ENCODE measurements around the gene TMEM38A. TPM values are rescaled to one million over a fixed set of nuclear protein-coding genes. Genes with fewer than 3 reads are reported as not detected.
A peak's percentile ranks its signal among the peaks of the same experiment; 100 is the strongest.
"Not testable (repeated sequence)": the region's sequence is repeated elsewhere in the genome, so short reads cannot be mapped to it uniquely, and the experiment has no call there.

TMEM38A gene
- polyA plus RNA-seq, 4 donors, result 3.7 to 9.3 (median 8.2) TPM

GRCh38 chr19:16631465-16631864, 29.5 kb upstream of the TMEM38A start:
- no peak for DNase-seq (ENCODE audit: low read depth in 4 of 4, low spot score in 3 of 4)

DNA sequence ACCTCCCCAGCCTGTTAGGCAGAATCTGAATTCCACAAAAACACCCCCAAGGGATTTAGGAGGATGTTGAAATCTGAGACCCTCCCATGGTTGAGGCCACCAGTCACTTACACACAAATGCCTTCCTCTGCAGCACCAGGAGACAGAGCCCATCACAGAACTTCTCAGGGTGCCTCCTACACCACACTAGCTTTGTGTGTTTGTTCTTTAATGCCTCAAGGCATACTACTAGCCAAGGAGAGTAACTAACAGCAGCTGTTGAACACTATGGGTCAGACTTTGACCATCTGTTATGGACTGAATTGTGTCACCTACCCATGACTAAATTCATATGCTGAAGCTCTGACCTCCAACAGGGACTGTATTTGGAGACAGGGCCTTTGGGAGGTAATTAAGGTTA, 23.4 kb upstream of the TMEM38A start:
- DNase-seq (ENCODE audit: low read depth in 4 of 4, low spot score in 3 of 4), result no peak

- DNase-seq (ENCODE audit: low read depth in 4 of 4, low spot score in 3 of 4), result no peak
Observed at GRCh38 chr19:16638666-16639065, 22.3 kb upstream of the TMEM38A start.

- DNase-seq (ENCODE audit: low read depth in 4 of 4, low spot score in 3 of 4), result no peak
Observed at GRCh38 chr19:16640951-16641350, 20.0 kb upstream of the TMEM38A start.

- no peak for DNase-seq (ENCODE audit: low read depth in 4 of 4, low spot score in 3 of 4)
Observed at GRCh38 chr19:16641695-16642094, 19.2 kb upstream of the TMEM38A start.

GRCh38 chr19:16645140-16645539, 15.8 kb upstream of the TMEM38A start:
- DNase-seq (ENCODE audit: low read depth in 4 of 4, low spot score in 3 of 4), result no peak

DNA sequence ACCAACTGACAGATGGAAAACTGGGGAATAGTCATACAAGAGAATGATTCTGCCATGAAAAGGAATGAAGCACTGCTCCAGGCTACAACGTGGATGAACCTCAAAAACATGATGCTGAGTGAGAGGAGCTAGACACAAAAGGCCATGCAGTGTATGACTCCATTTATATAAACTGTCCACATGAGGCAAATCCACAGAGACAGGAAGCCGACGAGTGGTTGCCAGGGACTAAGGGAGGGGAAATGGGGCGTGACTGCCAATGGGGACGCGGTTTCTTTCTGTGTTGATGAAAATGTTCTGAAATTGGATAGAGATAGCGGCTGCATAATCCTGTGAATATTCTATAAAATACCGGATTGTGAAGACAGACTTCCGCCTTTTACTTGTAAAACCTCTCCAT, 11.2 kb upstream of the TMEM38A start:
- no peak for DNase-seq (ENCODE audit: low read depth in 4 of 4, low spot score in 3 of 4)

DNA sequence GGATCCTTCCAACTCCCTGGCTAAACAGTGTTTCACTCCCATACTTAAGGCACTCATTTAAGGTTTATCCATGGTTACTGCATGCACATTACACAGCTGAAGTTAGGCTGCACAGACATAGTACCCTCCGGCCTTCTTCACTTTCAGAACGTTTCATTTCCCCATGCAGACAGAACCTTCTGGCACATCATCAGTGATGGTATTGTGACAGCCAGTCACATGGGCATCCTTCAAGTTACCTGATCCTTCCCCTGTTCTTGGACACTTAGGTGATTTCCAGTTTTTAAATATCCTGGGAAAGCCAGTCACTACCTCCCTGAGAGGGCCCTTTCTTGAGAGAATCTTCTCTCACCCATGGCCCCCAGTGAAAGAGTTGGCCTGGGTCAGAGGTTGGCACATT, 10.1 kb upstream of the TMEM38A start:
- DNase-seq (ENCODE audit: low read depth in 4 of 4, low spot score in 3 of 4), result no peak

DNA sequence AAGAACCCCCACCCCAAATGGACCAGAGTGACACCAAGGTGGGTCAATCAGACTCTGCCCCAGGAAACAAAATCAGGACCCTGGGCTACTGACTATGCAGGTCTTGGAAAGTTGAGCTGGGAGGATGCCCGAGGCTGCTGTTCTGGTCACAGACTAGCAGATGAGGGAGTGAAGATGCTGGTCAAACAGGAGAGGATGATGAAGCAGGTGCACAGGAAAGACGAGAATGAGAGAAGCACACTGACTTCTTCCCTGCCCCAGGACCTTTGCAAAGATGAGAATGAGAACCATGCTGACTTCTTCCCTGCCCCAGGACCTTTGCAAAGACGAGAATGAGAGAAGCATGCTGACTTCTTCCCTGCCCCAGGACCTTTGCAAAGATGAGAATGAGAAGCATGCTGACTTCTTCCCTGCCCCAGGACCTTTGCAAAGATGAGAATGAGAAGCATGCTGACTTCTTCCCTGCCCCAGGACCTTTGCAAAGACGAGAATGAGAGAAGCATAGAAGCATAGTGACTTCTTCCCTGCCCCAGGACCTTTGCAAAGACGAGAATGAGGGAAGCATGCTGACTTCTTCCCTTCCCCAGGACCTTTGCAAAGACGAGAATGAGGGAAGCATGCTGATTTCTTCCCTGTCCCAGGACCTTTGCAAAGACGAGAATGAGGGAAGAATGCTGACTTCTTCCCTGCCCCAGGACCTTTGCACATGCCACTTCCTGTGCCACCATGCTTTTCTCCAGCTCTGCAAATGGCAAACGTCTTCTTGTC, 9.3 kb upstream of the TMEM38A start:
- not testable (repeated sequence) for DNase-seq (ENCODE audit: low read depth in 4 of 4, low spot score in 3 of 4)

DNA sequence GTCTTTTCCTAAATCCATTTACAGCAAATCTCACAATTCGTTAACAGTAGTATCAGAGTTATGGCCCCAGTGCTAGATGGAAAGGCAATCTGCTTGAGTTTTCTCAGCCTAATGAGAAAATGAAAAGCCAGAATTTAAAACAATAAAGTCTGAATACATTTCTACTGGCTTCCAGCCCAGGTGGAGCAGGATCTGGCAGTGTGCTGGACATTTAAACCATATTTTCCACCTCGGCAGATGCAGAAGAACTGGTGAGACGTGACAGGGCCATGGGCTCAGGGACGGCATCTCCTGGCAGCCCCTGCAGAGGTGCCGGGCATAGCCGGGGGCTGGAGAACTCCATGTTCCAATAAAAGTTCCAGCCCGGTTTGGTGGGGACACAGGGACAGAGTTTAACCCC, 8.1 kb upstream of the TMEM38A start:
- DNase-seq (ENCODE audit: low read depth in 4 of 4, low spot score in 3 of 4), result no peak

DNA sequence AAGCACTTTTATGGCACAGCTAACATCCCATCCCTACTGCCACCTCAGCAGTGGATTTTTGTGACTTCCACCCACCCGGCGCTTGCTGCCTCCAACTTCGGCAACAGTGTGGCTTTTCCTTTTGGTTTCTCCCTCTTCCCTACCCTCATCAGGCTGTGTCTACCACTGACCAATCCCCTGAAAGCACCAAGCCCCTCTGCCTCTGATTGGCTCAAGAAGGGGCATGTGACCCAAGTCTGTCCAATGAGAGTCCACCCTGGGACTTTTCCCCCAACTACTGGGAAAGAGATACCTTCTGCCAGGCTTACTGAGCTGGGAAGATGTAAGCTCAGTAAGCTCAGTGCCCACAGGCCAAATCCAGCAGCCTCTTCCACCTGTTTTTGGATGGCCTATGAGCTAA, 6.8 kb upstream of the TMEM38A start:
- DNase-seq (ENCODE audit: low read depth in 4 of 4, low spot score in 3 of 4), result no peak

DNA sequence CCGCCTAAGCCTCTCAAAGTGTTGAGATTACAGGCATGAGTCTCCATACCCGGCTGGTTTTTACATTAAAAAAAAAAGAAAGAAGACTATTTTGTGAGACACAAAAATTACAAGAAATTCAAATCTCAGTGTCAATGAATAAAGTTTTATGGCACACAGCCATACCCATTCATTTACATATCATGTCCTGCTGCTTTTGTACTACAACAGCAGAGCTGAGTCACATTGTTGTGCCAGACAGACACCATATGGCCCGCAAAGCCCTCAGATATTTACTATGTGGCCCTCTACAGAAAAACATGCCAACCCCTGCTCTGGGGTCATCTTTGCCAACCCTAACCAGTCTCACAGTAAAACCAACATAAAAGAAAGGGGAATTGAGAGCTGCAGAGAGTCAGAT, 6.3 kb upstream of the TMEM38A start:
- no peak for DNase-seq (ENCODE audit: low read depth in 4 of 4, low spot score in 3 of 4)

GRCh38 chr19:16655727-16656126, 5.2 kb upstream of the TMEM38A start:
- no peak for DNase-seq (ENCODE audit: low read depth in 4 of 4, low spot score in 3 of 4)

DNA sequence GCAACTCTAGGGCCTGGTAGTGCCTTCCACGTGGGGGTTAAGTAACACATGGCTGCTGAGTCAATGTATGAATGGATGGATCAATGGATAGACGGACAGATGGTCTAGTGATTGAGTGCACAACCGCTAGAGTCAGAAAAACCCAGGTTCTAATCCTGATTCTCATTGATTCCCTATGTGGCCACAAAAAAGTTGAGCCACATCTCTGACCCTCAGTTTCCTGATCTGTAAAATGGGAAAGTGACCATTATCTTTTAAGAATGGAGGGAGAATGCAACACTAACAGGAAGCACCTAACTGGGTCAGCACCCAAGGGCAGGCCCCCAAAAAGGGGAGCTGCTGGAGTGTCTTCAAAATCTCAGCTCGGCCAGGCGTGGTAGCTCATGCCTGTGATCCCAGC, 3.6 kb upstream of the TMEM38A start:
- no peak for DNase-seq (ENCODE audit: low read depth in 4 of 4, low spot score in 3 of 4)

GRCh38 chr19:16659464-16659831, 1.5 kb upstream of the TMEM38A start:
- DNase-seq (ENCODE audit: low read depth in 4 of 4, low spot score in 3 of 4), result no peak

DNA sequence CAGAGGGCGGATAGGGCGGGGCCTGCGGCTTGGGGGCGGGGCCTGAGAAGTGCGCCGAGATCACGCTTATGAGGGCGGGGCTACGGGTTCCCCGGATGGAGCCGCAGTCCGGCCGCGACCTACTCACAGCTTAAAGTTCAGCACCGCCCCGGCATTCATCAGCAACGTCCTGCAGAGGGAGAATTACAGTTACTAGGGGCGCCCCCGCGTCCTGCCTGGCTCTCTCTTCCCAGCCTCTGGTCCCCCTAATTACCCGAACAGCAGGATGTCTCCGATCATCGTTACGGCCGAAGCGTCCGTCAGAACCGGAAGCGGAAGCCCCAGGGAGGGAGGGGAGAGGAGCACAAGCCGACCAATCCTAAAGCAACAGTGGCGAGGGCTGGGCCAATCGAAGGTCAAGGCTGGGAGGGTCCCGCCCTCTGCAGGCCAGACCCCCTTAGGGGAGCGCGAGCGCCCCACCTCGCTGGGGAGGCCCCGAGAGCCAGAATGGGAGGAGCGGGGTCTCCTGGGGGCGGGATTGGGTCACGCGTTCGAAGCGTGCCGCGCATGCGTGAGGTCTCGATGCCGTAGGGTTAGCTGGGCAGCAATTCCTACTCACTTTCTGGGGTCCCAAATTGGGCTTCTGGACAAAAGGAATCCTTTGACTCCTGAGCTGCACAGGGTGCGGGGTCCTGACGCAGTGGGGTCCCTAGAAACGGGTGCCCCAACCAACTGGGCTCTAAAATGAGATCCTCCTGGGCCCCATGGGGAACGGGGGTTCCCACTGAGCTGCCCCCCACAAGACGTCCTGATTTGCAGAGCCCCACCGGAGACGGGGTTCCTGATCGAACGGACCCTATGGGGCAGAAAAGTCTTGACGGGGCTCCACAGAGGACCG, 869 bp upstream of the TMEM38A start, which contains the start of gene SMIM7:
SMIM7 (minus strand) TSS at position 313 of the 877 bp plus-strand sequence; CDS start at position 279, 34 bp downstream.
- DNase-seq (ENCODE audit: low read depth in 4 of 4, low spot score in 3 of 4), result peak; percentile 96 to 99 (median 98)

- no peak for DNase-seq (ENCODE audit: low read depth in 4 of 4, low spot score in 3 of 4)
Observed at GRCh38 chr19:16661480-16662034, 618 bp downstream of the TMEM38A start.

- no peak for DNase-seq (ENCODE audit: low read depth in 4 of 4, low spot score in 3 of 4)
Observed at GRCh38 chr19:16668176-16668575, 7.2 kb downstream of the TMEM38A start.

DNA sequence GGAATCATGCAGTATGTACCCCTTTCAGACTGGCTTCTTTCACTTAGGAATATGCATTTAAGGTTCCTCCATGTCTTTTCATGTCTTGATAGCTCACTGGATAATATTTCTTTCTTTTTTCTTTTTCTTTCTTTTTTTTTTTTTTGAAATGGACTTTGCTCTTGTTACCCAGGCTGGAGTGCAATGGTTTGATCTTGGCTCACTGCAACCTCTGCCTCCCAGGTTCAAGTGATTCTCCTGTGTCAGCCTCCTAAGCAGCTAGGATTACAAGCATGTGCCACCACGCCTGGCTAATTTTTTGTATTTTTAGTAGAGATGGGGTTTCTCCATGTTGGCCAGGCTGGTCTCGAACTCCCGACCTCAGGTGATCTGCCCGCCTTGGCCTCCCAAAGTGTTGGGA, 7.8 kb downstream of the TMEM38A start:
- DNase-seq (ENCODE audit: low read depth in 4 of 4, low spot score in 3 of 4), result not testable (repeated sequence)

DNA sequence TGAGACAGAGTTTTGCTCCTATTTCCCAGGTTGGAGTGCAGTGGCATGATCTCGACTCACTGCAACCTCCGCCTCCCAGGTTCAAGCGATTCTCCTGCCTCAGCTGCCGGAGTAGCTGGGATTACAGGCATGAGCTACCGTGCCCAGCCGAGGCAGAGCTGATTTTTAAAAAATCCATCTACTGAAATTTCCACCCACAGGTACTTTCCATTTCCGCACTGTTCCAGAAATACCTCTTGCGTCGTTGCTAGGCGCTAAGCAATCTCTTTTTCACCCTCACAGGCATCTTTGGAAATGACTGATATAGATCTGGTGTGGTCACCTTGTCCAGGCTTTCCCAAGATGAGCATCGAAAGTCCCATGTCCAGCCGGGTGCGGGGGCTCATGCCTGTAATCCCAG, 9.4 kb downstream of the TMEM38A start:
- DNase-seq (ENCODE audit: low read depth in 4 of 4, low spot score in 3 of 4), result no peak

GRCh38 chr19:16671652-16672274, 10.8 kb downstream of the TMEM38A start:
- DNase-seq (ENCODE audit: low read depth in 4 of 4, low spot score in 3 of 4), result no peak

Data from left renal pelvis (tissue), 4 donors.